SJSA1 (cell line): ENCODE measurements around the gene AP1S3. TPM values are rescaled to one million over a fixed set of nuclear protein-coding genes. Genes with fewer than 3 reads are reported as not detected.
"Not testable (repeated sequence)": the region's sequence is repeated elsewhere in the genome, so short reads cannot be mapped to it uniquely, and the experiment has no call there.

Experiments used
- DNase-seq, 2 experiments: peaks; one replicate each; pipeline ENCODE4 v3.0.0-alpha.2; 2015 to 2020; ENCODE audit warnings: low spot score in 2 of 2, low read depth in 1 of 2
- H3K27ac ChIP-seq: fragments of 250-450 bp; sonication (Bioruptor Pico); 2 replicates; pipeline ENCODE4 v1.5.1; 2020; ENCODE audit warnings: mild to moderate bottlenecking, moderate library complexity
- H3K27me3 ChIP-seq: fragments of 250-450 bp; sonication (Bioruptor Pico); replicated peaks from 2 replicates; pipeline ENCODE4 v1.5.1; 2020; ENCODE audit warnings: mild to moderate bottlenecking, moderate library complexity
- H3K36me3 ChIP-seq: fragments of 250-450 bp; sonication (Bioruptor Pico); 2 replicates; pipeline ENCODE4 v1.5.1; 2020; ENCODE audit warnings: mild to moderate bottlenecking
- H3K4me1 ChIP-seq: fragments of 250-450 bp; sonication (Bioruptor Pico); replicated peaks from 2 replicates; pipeline ENCODE4 v1.6.1; 2021; ENCODE audit warnings: mild to moderate bottlenecking
- H3K4me3 ChIP-seq: fragments of 250-450 bp; sonication (Bioruptor Pico); 2 replicates; pipeline ENCODE4 v1.5.1; 2020; ENCODE audit warnings: mild to moderate bottlenecking
- H3K9me3 ChIP-seq: fragments of 250-450 bp; sonication (Bioruptor Pico); replicated peaks from 2 replicates; pipeline ENCODE4 v1.5.1; 2020; ENCODE audit warnings: mild to moderate bottlenecking
- total RNA-seq: library from RNA; depleted of rRNA; stranded (reverse); fragments of >200 nt; shearing (Covaris generic); gene quantifications from 2 replicates; pipeline ENCODE4 v1.2.3, GENCODE V29; 2014; rRNA removed

The AP1S3 gene
- total RNA-seq, result 6.4 and 7.2 TPM in 2 replicates

- H3K27me3 ChIP-seq, result no peaks in the 10 kb centered on the region
- H3K4me3 ChIP-seq, result peak within 1 kb of the TSS; percentile 78
- DNase-seq, result peak; percentile 12 to 62
- H3K36me3 ChIP-seq, result peaks cover 3% of the 10 kb centered on the region; the same call in 1 of the 2 replicates
- H3K4me1 ChIP-seq, result peaks cover 4% of the 10 kb centered on the region; the same call in 1 of the 2 replicates
- no peaks in the 10 kb centered on the region for H3K9me3 ChIP-seq
- H3K27ac ChIP-seq, result no peak within 1 kb of the TSS
Measured at GRCh38 chr2:223837287-223838061, at the start of gene AP1S3. AP1S3 (minus strand) TSS chr2:223837582; CDS start chr2:223837450, 132 bp downstream.

- no peak overlapping the region for H3K4me3 ChIP-seq
- peak in 1 of 2 experiments; percentile 5 for DNase-seq
- H3K4me1 ChIP-seq, result no peaks in the 10 kb centered on the region
- no peaks in the 10 kb centered on the region for H3K9me3 ChIP-seq
- no peaks in the 10 kb centered on the region for H3K27me3 ChIP-seq
- H3K27ac ChIP-seq, result no peak overlapping the region
- H3K36me3 ChIP-seq, result peaks cover 85% of the 10 kb centered on the region
Measured at GRCh38 chr2:223887127-223887526, 49.7 kb upstream of the AP1S3 start.

GRCh38 chr2:223886726-223887125 lies 49.3 kb upstream of the AP1S3 start:
- no peak overlapping the region for H3K4me3 ChIP-seq
- H3K4me1 ChIP-seq, result no peaks in the 10 kb centered on the region
- no peak for DNase-seq
- H3K9me3 ChIP-seq, result no peaks in the 10 kb centered on the region
- no peaks in the 10 kb centered on the region for H3K27me3 ChIP-seq
- H3K27ac ChIP-seq, result no peak overlapping the region
- peaks cover 87% of the 10 kb centered on the region for H3K36me3 ChIP-seq

- Histone ChIP-seq H3K4me1 (no peaks in the 10 kb centered on the region), H3K9me3 (no peaks in the 10 kb centered on the region), H3K36me3 (peaks cover 89% of the 10 kb centered on the region), H3K27me3 (no peaks in the 10 kb centered on the region), H3K4me3 (no peak overlapping the region), H3K27ac (no peak overlapping the region)
- DNase-seq, result peak in 1 of 2 experiments; percentile 26
Measured at GRCh38 chr2:223884399-223884798, 47.0 kb upstream of the AP1S3 start.

DNA sequence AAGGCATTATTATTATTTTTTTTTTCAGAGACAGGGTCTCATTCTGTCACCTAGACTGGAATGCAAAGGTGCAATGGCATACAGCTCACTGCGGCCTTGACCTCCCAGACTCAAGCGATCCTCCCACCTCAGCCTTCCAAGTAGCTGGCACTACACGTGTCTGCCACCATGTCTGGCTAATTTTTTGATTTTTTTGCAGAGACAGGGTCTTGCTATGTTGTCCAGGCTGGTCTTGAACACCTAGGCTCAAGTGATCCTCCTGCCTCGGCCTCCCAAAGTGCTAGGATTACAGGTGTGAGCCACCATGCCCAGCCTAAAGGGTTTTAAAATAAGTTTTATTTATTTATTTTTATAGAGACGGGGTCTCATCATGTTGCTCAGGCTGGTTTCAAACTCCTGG lies 45.3 kb upstream of the AP1S3 start:
- no peak for DNase-seq
- H3K36me3 ChIP-seq, result peaks cover 91% of the 10 kb centered on the region
- H3K4me1 ChIP-seq, result no peaks in the 10 kb centered on the region
- no peak overlapping the region for H3K27ac ChIP-seq
- H3K27me3 ChIP-seq, result no peaks in the 10 kb centered on the region
- no peaks in the 10 kb centered on the region for H3K9me3 ChIP-seq
- H3K4me3 ChIP-seq, result no peak overlapping the region

GRCh38 chr2:223880796-223881195 lies 43.4 kb upstream of the AP1S3 start:
- H3K4me3 ChIP-seq, result no peak overlapping the region
- peaks cover 94% of the 10 kb centered on the region for H3K36me3 ChIP-seq
- no peaks in the 10 kb centered on the region for H3K4me1 ChIP-seq
- no peaks in the 10 kb centered on the region for H3K9me3 ChIP-seq
- no peaks in the 10 kb centered on the region for H3K27me3 ChIP-seq
- peak in 1 of 2 experiments; percentile 22 for DNase-seq
- no peak overlapping the region for H3K27ac ChIP-seq

DNA sequence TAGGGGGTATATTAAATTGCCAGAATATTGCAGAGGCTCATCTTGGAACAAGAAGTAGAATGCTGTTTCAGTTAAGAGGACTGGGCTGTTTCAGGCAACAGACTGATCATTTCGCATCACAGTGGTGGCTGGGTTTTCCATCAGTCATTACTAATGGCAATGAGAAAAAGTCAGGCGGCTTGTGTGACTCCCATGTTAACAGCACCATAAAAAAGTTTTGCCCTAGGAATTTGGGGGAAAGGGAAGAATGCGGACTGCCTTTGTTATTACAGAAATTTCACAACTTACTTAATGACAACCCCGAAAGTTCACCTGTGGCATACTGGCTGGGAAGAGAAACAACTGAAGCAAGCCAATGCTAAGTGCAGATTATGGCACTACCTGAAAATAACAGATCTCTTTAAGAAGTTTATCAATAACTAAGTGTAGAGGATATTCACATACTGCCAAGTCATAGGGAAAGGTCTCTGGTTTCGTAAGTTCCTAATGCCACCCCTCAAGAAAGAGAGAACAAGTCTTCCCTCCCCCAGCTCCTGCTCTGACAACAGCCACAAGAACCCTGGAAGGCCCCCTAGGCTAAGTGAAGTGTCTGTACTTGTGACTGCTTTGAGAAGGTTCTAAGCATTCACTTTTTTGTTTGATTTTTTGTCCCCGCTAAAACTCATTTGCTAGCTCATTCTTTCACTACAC lies 40.5 kb upstream of the AP1S3 start:
- H3K36me3 ChIP-seq, result peaks cover 95% of the 10 kb centered on the region
- no peak overlapping the region for H3K4me3 ChIP-seq
- DNase-seq, result no peak
- H3K4me1 ChIP-seq, result no peaks in the 10 kb centered on the region
- no peaks in the 10 kb centered on the region for H3K27me3 ChIP-seq
- H3K9me3 ChIP-seq, result 0 out of 2 replicates have a peak, but pooled peaks cover 2% of the 10 kb centered on the region
- H3K27ac ChIP-seq, result no peak overlapping the region

DNA sequence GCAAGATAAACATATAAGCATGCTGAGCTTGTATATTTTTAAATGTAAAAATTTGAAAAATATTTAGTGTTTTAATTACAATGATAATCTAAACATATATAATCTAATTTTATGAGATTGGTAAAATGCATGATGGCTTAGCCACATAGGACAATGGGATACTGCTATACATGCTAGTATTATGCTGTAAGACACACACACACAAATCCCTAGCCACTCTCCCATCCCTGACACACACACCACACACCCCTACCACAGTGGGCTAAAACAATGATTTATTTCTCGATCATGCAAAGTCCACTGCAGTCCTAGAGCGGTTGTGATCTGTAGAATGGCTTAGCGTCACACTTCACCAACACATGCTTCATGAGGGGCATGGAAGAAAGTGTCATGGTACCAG lies 36.3 kb upstream of the AP1S3 start:
- Histone ChIP-seq H3K4me3 (no peak overlapping the region), H3K4me1 (no peaks in the 10 kb centered on the region), H3K27ac (no peak overlapping the region), H3K9me3 (0 out of 2 replicates have a peak, but pooled peaks cover 2% of the 10 kb centered on the region), H3K27me3 (no peaks in the 10 kb centered on the region), H3K36me3 (peaks cover 83% of the 10 kb centered on the region)
- no peak for DNase-seq

GRCh38 chr2:223872772-223873171 lies 35.4 kb upstream of the AP1S3 start:
- DNase-seq, H3K4me1 ChIP-seq, H3K27ac ChIP-seq, H3K27me3 ChIP-seq, H3K4me3 ChIP-seq, H3K9me3 ChIP-seq: not testable (repeated sequence)
- peaks cover 74% of the 10 kb centered on the region for H3K36me3 ChIP-seq

- not testable (repeated sequence) for DNase-seq, H3K4me3 ChIP-seq, H3K9me3 ChIP-seq, H3K27ac ChIP-seq, H3K27me3 ChIP-seq, H3K4me1 ChIP-seq
- H3K36me3 ChIP-seq, result peaks cover 62% of the 10 kb centered on the region
Measured at GRCh38 chr2:223871661-223872060, 34.3 kb upstream of the AP1S3 start.

- no peak overlapping the region for H3K27ac ChIP-seq
- no peak for DNase-seq
- H3K36me3 ChIP-seq, result peaks cover 57% of the 10 kb centered on the region
- no peaks in the 10 kb centered on the region for H3K27me3 ChIP-seq
- H3K4me3 ChIP-seq, result no peak overlapping the region
- no peaks in the 10 kb centered on the region for H3K4me1 ChIP-seq
- 0 out of 2 replicates have a peak, but pooled peaks cover 2% of the 10 kb centered on the region for H3K9me3 ChIP-seq
Measured at GRCh38 chr2:223870840-223871611, 33.6 kb upstream of the AP1S3 start.

DNA sequence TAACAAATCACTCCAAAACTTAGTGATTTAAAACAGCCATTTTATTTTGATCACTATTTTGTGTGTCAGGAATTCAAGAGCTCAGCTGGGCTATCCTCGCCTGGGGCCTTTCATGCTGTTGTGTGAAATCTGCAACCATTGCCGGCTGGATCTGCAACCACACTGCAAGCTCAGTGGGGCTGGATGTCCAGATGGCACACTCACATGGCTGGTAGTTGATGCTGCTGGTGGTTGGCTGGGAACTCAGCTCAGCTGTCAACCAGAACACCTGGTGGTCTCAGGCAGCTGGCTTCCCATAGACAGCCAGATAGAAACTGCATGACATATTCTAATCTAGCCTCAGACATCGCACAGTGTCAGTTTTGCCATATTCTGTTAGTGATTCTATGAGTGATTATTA lies 30.6 kb upstream of the AP1S3 start:
- no peak overlapping the region for H3K4me3 ChIP-seq
- no peak overlapping the region for H3K27ac ChIP-seq
- H3K27me3 ChIP-seq, result no peaks in the 10 kb centered on the region
- no peak for DNase-seq
- no peaks in the 10 kb centered on the region for H3K4me1 ChIP-seq
- peaks cover 41% of the 10 kb centered on the region for H3K36me3 ChIP-seq
- H3K9me3 ChIP-seq, result no peaks in the 10 kb centered on the region

DNA sequence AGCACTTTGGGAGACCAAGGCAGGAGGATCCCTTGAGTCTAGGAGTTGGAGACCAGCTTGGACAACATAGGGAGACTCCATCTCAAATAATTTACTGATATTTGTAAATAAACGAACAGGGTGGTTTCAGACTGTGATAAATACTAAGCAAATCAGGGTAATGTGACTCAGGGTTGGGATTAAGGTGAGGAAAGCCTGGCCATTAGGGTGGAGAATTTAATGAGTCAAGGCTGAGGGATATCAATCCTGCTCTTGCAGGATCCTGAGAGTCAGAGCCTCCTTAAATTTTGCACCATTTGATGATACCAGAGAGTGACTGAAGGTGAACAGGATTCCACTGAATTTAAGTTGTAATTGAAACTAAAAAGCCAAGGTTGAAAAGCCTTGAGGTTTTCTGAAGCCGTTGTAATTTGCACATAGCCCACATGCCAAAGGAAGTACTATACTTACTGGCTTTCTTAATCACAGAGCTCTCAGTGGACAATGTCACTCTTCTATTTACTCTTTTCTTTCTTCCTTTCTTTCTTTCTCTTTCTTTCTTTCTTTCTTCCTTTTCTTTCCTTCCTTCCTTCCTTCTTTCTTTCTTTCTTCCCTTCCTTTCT lies 28.6 kb upstream of the AP1S3 start:
- H3K4me3 ChIP-seq, result no peak overlapping the region

More for the DNA sequence above, 28.6 kb upstream of the AP1S3 start:
- no peak for DNase-seq
- peaks cover 27% of the 10 kb centered on the region for H3K36me3 ChIP-seq
- no peaks in the 10 kb centered on the region for H3K27me3 ChIP-seq
- no peaks in the 10 kb centered on the region for H3K9me3 ChIP-seq
- H3K27ac ChIP-seq, result no peak overlapping the region
- H3K4me1 ChIP-seq, result peaks cover 8% of the 10 kb centered on the region
